NCI-H526 (cell line): ENCODE data around the gene STXBP5.
"Not testable (repeated sequence)": the region's sequence is repeated elsewhere in the genome, so short reads cannot be mapped to it uniquely, and the experiment has no call there.

Experiments
- DNase-seq, 2 experiments: peaks; one replicate each; lab custom pipeline; 2025; lab: John Stamatoyannopoulos, UW

The STXBP5 gene

DNA sequence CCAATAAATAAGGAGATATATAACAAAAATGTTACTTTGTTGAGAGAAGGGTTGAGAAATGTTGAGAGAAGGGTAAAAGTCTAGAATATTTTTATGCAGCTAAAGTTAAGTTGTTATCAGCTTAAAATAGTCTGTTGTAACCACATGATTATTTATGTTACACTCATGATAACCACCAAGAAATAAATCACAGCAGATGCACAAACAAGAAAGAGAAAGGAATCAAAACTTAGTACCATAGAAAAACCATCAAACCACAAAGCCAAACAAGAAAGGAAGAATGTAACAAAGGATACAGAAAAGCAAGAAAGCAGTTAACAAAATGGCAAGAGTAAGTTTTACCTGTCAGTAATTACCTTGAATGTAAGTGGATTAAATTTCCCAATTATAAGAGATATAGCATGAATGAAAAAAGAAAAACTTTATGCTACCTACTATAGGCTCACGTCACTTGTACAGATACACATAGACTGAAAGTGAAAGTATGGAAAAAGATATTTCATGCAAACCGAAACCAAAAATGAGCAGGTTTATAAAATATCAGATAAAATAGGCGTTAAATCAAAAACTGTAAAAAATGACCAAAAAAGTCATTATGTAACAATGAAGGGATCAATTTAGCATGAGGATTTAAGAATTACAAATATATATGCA, 93.6 kb downstream of the STXBP5 start:
- no peak for DNase-seq

DNA sequence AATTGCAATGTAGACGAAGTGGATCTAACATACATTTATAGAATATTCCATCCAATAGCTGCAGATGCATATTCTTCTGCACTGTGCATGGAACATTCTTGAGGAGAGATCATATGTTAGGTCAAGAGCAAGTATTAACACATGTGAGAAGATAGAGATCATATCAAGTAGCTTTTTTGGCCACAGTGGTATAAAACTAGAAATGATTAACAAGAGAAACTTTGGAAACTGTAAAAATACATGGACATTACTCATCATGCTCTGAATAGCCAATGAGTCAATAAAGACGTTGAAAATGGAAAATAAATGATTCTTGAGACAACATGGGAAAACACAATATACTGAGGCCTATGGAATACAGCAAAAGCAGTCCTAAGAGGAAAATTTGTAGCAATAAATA, 94.2 kb downstream of the STXBP5 start:
- DNase-seq = no peak

DNA sequence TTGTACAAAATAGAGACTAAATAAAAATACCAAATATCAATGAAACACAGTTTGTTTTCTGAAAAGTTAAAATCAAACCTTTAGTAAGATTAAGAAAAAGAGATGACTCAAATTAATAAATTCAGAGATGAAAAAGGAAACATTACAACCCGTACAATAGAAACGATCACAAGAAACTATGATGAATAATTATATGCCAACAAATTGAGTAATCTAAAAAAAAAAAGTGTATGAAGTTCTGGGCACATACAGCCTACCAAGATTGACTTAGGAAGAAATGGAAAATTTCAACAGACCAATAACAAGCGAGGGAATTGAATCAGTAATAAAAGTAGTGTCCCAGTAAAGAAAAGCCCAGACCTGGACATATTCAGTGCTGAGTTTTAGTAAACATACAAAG, 94.8 kb downstream of the STXBP5 start:
- DNase-seq = no peak

DNA sequence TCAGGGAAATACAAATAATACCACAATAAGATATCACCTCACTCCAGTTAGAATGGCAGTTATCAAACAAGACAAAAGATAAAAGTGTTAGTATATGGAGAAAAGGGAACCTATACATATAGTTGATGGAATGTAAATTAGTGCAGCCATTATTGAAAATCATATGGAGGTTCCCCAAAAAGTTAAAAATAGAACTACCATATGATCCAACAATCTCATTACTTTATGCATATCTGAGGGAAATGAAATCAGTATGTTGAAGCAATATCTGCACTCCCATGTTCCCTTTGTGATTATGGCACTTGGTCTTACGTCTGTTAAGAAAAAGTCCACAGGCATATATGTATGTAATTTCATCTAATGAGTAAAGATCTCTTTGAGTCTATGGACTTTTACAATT, 96.9 kb downstream of the STXBP5 start:
- DNase-seq = no peak

DNA sequence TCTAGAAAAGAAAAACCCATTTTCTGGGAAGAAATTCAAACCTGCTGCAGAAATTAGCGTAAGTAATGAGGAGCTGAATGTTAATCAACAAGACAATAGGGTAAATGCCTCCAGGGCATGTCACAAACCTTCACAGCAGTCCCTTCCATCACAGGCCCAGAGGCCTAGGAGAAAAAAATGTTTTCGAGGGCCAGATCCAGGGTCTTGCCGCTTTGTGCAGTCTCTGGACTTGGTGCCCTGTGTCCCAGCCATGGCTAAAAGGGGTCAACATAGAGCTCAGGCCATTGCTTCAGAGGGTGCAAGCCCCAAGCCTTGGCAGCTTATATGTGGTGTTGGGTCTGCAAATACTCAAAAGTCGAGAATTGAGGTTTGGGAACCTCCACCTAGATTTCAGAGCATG, 99.8 kb downstream of the STXBP5 start:
- DNase-seq = no peak

DNA sequence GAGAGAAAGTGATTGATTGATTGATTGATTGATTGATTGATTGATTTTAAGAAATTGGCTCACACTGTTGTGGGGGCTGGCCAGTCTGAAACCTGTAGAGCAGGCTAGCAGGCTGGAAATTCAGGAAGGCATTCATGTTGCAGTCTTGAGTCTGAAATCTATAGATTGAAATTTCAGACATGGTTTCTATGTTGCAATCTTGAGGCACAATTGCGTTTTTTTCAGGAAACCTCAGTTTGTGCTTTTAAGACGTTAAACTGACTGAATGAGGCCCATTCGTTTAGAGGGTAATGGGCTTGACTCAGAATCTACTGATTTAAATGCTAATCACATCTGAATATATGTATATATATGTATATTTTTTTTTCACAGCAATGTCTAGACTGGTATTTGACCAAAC, 106.3 kb downstream of the STXBP5 start:
- DNase-seq = no peak

DNA sequence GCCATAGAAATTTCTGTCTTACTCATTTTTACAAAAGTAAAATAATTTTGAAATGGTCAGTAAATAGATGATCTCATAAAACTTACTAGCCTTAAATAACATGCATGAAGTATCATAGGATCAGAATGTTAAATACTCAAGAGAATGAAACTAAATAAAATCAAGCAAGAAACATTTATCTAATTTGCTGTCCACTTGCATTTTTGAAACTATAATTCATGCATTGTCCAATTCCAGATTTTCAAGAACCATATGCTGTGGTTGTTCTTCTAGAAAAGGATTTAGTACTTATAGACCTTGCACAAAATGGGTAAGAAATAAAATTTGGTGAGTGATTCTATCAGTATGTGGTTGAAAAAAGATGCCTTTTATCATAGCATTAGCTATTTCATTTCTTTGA, 107.0 kb downstream of the STXBP5 start:
- no peak for DNase-seq

DNA sequence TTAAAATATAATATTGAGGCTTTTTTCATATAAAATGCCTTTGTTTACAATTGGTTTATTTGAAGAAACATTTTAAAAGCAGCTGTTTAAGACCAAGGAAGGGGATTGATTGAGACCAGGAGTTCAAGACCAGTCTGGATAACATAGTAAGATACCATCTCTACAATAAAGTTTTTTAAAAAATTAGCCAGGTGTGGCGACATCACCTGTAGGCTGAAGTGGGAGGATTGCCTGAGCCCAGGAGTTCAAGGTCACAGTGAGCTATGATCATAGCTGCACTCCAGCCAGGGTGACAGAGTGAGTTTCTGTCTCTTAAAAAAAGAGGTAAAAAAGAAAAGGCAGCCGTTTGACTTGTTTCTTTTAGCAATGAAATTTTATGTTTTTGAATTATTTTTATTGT, 117.0 kb downstream of the STXBP5 start:
- DNase-seq = no peak

DNA sequence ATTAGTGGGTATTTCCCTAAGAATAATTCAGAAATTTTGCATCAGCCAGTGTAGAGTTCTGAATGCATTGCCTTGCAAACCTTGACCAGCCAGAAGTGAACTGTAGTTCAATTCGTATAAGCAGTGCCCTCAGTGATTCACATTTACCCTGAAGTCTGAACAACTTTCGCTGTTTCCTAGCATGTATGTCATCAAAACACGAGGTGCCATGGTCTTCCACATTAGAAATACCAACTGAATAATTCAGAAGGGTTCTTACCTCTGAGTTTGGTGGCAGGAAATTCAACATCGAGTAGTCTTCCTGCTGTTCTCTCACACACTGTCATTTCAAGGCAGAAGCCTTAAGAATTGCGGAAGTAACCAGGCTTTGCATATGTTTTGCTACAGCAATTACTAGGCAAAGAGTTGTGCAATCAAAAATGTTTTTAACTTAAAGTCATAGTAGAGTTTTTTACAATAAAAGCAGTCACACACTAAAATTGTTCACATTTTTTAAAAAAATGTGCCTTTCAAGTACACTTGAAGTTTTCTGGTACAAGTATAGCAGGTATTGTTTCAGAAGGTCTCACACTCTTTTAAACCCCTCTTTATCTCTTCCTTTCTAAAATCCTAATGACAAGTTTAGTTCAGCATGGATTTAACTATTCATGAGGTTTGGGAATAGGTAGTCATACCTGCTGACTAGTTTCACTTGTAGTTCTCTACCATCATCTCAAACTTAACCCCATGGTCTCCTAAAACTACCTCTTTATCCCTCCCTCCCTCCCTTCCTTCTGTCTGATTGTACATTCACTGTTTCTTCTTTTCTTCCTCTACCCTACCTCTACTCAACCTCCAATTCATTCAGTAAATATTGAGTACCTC, 118.3 kb downstream of the STXBP5 start:
- DNase-seq = no peak

DNA sequence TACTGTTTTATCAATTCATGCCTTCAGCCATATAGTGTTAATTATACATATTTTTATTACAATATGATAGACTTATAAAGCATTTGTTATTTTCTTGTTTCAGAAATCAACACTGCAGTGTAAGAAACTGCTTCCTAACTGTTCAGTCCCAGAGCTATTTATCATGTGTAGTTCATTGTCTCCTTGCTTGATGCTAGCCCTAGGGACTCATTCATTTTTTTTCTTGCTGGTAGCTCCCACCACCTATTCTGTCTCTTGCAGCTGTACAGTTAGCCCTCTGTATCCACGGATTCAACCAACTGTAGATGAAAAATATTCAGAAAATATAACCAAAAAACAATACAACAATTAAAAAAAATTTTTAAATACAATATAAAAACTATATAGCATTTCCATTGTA, 121.3 kb downstream of the STXBP5 start:
- DNase-seq = no peak

DNA sequence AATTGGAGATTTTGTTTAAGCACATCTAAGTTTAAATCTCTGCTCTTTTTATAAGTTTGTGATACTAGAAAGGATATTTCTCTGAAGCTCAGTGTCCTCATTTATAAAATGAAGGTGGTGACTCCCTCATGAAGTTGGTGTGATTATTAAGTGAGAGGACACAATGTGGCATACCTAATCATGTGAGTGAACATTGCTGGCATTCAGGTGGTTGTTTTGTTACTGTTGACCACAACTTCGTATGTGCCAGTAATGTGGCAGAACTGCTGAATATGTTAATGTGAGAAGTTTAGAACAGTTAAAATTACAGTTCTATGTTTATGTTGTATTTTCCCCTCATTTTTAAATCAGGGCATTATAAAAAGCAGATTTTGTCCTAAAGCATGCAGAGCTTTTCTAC, 127.2 kb downstream of the STXBP5 start:
- DNase-seq = no peak

DNA sequence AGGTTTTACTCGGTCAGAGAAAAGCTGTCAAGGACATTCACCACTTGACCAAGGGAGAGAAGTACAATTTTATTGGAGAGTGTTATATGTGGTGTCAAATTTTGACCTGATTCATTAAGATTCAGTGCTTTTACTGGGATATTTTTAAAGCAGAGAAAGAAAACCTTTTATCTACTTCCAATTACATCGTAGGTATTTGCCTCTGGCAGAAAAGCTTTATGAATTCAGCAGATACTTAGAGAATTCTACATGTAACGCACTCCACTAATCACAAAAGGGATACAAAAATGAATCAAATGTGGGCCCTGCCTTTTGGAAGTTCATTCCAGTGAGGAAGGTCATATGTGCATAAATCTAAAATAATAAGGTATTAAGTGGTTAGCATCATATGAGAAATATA, 133.7 kb downstream of the STXBP5 start:
- no peak for DNase-seq

DNA sequence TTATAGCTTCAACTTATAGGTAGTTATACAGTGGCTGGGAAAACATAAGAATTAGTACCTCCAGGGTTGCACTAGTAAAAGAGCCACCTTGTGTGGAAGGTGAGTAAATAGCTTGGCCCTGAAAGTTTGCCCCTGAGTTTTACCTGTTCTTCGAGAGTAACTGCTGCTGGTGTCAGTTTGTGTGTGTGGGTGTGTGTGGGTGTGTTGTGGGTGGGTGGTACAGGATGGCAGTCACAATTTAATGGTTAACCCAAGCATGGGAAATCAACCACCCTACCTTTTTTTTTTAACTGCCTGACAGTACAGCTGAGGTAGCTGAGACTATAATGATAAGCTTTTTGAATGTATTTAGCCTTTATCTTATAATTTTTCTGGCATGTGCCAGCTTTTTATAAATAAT, 137.3 kb downstream of the STXBP5 start:
- DNase-seq = no peak

DNA sequence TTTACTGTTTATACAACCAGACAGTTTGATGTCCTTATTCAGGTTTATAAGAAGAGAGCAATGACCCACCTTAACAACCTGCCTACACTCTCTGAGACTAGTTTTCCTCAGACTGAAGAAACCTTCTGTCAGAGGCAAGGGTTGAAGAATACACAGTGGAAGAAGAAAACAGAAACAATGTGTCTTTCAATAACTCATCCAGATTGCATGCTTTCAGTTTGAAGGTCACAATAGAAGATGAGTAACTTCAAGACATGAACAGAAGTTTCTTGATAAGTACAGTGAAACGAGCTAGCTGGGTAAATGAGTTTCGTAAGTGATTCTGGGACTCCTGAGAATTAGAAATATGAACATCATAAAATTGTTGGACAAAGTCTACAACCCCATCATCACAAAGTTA, 141.7 kb downstream of the STXBP5 start:
- no peak for DNase-seq

DNA sequence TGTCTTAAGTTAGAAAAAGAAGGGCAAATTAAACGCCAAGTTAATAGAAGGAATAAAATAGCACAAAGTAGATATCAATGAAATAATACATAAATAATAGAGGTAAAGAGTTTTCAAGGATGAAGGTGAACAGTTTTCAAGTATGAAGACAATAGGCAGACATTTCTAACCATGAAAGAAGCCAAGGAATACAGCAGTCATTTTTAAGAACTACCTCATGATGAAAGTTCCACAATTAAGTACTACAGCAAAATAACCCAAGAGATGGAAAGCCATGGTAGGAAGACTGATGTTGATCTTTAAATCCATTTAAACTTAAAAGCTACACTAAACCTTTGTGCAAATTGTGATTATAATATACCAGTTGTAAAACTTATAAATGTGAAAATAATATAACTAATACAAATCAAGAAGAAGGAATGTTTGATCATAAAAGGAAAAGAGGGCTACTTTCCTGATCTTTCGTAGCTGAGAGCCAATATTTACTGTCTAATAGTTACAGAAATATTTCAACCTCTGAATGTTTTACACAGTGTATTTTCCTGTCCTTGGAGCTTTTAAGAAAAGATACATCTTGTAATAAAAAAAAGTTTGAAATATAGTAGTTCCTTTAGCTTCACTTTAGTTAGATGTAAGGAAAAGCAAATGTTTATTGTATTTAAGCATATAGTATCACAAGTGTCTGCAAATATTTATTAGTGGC, 143.1 kb downstream of the STXBP5 start:
- DNase-seq = no peak

DNA sequence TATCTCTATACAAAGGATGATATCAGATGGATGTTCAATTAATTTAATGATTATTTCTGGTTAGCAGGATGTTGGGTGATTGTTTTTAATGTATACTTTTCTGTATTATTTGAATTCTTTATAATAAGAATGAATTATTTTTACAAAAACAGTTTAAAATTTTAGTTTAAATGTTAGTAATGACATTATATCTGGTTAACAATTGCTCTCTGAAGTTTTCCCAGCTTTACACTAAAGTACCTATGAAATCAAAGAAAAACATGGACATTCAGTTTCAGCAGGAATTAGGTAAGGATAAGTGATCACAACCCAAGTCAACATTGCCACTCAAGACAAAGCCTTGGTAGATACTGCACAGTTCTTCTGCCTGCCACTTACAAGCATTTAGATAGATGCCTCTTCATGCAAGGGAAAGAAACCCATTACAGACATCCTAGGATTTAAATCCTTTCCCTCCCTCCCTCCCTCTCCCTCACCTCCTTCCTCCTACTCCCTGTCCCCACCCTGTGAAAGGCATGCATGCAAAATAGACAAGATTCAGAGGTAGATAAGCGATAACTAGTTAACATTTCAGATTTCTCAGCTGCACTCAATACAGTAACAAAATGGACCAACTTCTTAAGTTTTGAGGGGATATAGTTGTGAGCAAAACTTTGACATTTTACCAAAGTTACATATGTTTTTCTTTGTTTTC, 143.8 kb downstream of the STXBP5 start:
- no peak for DNase-seq

DNA sequence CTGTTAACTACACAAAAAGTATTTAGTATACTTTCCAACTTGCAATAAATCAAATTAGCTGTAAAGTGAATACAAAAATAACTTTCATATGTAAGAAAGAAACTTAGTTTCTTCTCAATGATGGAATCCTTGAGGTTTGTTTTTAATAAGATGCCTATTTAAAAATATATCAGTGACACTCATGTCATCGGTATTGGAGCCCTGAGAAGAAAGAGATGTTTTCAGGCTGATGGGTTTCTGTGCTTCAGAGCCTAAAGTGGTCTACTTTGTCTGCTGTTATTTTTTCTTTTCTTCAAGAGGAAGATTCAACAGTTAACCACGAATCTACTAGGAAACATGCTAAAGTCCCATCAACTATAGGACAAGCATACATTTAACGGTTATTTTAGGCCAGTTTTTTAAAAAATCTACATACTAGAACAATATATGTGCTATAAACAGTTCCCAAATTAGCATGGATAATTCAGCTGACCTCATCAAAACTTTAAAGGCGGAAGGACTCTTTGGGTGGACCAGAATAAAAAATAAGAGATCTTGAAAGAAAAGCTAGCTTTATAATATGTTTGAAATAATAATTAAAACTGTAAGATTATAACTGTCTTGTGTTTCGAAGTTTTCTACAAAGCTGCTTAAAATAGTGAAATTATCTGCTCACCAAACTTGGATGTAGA, 157.2 kb downstream of the STXBP5 start:
- no peak for DNase-seq

DNA sequence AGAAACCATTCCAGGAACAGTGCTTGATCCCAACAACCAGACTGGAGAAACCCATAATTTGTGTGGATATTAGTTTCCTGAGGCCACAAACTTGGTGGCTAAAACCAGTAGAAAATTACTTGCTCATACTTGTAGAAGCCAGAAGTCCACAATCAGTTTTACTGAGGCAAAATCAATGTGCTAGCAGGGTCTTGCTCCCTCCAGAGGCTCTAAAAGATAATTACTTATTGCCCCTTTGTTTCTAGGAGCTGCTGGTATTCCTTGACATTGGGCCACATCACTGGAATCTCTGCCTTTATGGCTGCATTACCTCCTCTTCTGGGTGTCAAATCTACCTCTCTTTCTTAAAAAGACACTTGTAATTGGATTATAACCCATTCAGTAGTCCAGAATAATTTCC, 162.1 kb downstream of the STXBP5 start:
- DNase-seq = no peak

DNA sequence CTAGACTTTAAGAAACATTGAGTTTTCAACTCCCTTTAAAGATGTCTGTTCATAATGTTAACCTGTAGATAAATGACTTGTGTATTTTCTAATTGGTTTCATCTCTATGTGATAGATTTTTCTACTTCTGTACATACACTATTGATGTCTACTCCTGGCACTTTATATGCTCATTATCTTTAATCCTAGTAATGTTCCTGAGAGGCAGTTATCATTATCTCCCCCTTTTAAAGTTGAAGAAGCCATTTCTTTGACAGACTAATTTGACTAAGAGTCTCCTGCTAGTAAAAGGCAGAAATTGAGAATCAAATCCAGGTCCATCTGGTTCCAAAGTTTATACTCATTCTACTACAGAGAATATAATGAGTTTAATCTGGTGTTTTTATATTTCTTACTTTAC, 167.1 kb downstream of the STXBP5 start:
- no peak for DNase-seq

DNA sequence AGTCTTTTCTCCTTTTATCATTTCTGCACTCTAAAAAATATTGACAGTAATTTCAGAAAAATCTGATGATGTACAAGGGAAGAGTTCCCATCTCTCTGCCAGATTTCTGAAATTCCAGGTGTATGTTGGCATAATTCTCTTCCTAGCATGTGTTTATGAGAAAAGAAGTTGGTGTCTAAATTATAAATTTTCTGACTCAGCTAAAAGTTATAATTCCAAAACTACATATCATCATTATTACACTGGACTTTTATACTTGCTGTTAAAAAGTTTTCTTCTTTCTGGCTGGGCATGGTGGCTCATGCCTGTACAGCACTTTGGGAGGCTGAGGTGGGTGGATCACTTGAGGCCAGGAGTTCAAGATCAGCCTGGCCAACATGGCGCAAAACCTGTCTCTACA, 168.6 kb downstream of the STXBP5 start:
- DNase-seq = no peak

DNA sequence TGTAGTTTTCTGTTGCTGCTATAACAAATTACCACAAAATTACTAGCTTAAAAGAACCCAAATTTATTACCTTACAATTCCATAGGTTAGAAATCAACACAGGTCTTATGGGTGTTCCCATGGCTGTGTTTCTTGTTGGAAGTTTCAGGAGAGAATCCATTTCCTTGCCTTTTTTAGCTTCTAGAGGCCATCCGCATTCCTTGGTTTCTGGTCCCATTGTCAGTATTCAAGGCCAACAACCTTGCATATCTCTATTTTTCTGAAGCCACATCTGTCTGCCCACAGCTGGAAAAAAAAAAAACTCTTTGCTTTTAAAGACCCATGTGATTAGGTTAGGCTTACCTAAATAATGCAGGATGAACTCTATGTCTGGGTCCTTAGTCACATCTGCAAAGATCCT, 174.6 kb downstream of the STXBP5 start:
- no peak for DNase-seq

DNA sequence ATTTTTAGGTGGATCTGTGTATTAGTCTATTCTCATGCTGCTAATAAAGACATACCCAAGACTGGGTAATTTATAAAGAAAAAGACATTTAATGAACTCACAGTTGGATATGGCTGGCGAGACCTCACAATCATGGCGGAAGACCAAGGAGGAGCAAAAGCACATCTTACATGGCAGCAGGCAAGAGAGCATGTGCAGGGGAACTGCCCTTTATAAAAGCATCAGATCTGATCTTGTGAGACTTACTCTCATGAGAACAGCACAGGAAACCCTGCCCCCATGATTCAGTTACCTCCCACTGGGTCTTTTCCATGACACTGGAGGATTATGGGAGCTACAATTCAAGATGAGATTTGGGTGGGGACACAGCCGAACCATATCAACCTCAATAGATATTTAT, 176.6 kb downstream of the STXBP5 start:
- DNase-seq = not testable (repeated sequence)
